Measurements from ENCODE around the gene MKNK1. TPM values are rescaled to one million over a fixed set of nuclear protein-coding genes. Genes with fewer than 3 reads are reported as not detected.

The MKNK1 gene
- total and polyA plus RNA-seq, 2 experiments from 2014 or later, result 17.8 to 20.6 TPM

GRCh38 chr1:46612937-46613660, 9.0 kb upstream of the MKNK1 start:
- H3K79me2 ChIP-seq, result peaks cover 19% of the 10 kb centered on the region
- no peak overlapping the region for H3K4me3 ChIP-seq
- no peak for DNase-seq (ENCODE audit: low spot score)
- H3K36me3 ChIP-seq (replicated peaks; ENCODE audit: insufficient read depth, low read depth), result no peaks in the 10 kb centered on the region
- TF ChIP-seq CTCF (IDR thresholded peaks at IDR 0.05; ENCODE audit: poor library complexity), result no peak
- TF ChIP-seq EZH2 (IDR thresholded peaks at IDR 0.05; ENCODE audit: borderline replicate concordance), result no peak
- no peak for TF ChIP-seq EZH2phosphoT487 (IDR thresholded peaks at IDR 0.05; ENCODE audit: low read depth, severe bottlenecking, unreplicated experiment)
- no peaks in the 10 kb centered on the region for H3K9me3 ChIP-seq (ENCODE audit: low read depth)
- WGBS (ENCODE audit: low lambda C conversion rate, missing lambda C conversion rate), result 97% methylated on average over 35 of the region's 38 CpGs
- no peaks in the 10 kb centered on the region for H4K20me1 ChIP-seq (ENCODE audit: insufficient read depth, poor library complexity, severe bottlenecking)
- peak overlapping the region; percentile 62 for H3K4me2 ChIP-seq
- no peaks in the 10 kb centered on the region for H3K27me3 ChIP-seq
- no peak overlapping the region for H2AFZ ChIP-seq
- H3K4me1 ChIP-seq (ENCODE audit: insufficient read depth), result peaks cover 13% of the 10 kb centered on the region
- H3K9me2 ChIP-seq (replicated peaks; ENCODE audit: insufficient read depth), result no peaks in the 10 kb centered on the region
- H3K27ac ChIP-seq, result no peak overlapping the region

GRCh38 chr1:46611691-46612221, 7.7 kb upstream of the MKNK1 start:
- Histone ChIP-seq H3K4me1 (ENCODE audit: insufficient read depth) (peaks cover 13% of the 10 kb centered on the region), H3K4me2 (no peak overlapping the region), H3K9me2 (replicated peaks; ENCODE audit: insufficient read depth) (no peaks in the 10 kb centered on the region), H3K9me3 (ENCODE audit: low read depth) (no peaks in the 10 kb centered on the region), H4K20me1 (ENCODE audit: insufficient read depth, poor library complexity, severe bottlenecking) (no peaks in the 10 kb centered on the region), H3K36me3 (replicated peaks; ENCODE audit: insufficient read depth, low read depth) (no peaks in the 10 kb centered on the region), H3K4me3 (no peak overlapping the region), H3K27me3 (no peaks in the 10 kb centered on the region), H3K27ac (no peak overlapping the region), H2AFZ (no peak overlapping the region), H3K79me2 (peaks cover 19% of the 10 kb centered on the region)
- DNase-seq (ENCODE audit: low spot score), result no peak
- WGBS (ENCODE audit: low lambda C conversion rate, missing lambda C conversion rate), result 77% methylated on average over 7 of the region's 7 CpGs
- TF ChIP-seq CTCF (IDR thresholded peaks at IDR 0.05; ENCODE audit: poor library complexity), result no peak
- no peak for TF ChIP-seq EZH2phosphoT487 (IDR thresholded peaks at IDR 0.05; ENCODE audit: low read depth, severe bottlenecking, unreplicated experiment)
- TF ChIP-seq EZH2 (IDR thresholded peaks at IDR 0.05; ENCODE audit: borderline replicate concordance), result no peak

GRCh38 chr1:46607345-46608130, 3.5 kb upstream of the MKNK1 start:
- Histone ChIP-seq H3K36me3 (replicated peaks; ENCODE audit: insufficient read depth, low read depth) (no peaks in the 10 kb centered on the region), H3K79me2 (peaks cover 14% of the 10 kb centered on the region), H3K4me2 (no peak overlapping the region), H3K4me3 (no peak overlapping the region), H3K27me3 (no peaks in the 10 kb centered on the region), H2AFZ (no peak overlapping the region), H3K9me3 (ENCODE audit: low read depth) (no peaks in the 10 kb centered on the region), H3K9me2 (replicated peaks; ENCODE audit: insufficient read depth) (no peaks in the 10 kb centered on the region), H3K27ac (no peak overlapping the region), H4K20me1 (ENCODE audit: insufficient read depth, poor library complexity, severe bottlenecking) (no peaks in the 10 kb centered on the region), H3K4me1 (ENCODE audit: insufficient read depth) (peaks cover 12% of the 10 kb centered on the region)
- TF ChIP-seq EZH2phosphoT487 (IDR thresholded peaks at IDR 0.05; ENCODE audit: low read depth, severe bottlenecking, unreplicated experiment) (no peak), CTCF (IDR thresholded peaks at IDR 0.05; ENCODE audit: poor library complexity) (no peak), EZH2 (IDR thresholded peaks at IDR 0.05; ENCODE audit: borderline replicate concordance) (no peak)
- 97% methylated on average over 7 of the region's 7 CpGs for WGBS (ENCODE audit: low lambda C conversion rate, missing lambda C conversion rate)
- DNase-seq (ENCODE audit: low spot score), result no peak
